Activated CD8-positive, alpha-beta memory T cell treated with anti-CD3 and anti-CD28 coated beads for 4 hours (primary cell): Measurements from ENCODE around the gene TRIOBP.
"Not testable (repeated sequence)": the region's sequence is repeated elsewhere in the genome, so short reads cannot be mapped to it uniquely, and the experiment has no call there.

Source experiments
- DNase-seq, 2 donors: peaks; one replicate each; pipeline ENCODE4 v3.0.0-alpha.2; 2020; ENCODE audit warnings: low read depth in 2 of 2

TRIOBP gene

GRCh38 chr22:37775785-37776638 is 79.2 kb downstream of the TRIOBP start:
- no peak for DNase-seq

DNA sequence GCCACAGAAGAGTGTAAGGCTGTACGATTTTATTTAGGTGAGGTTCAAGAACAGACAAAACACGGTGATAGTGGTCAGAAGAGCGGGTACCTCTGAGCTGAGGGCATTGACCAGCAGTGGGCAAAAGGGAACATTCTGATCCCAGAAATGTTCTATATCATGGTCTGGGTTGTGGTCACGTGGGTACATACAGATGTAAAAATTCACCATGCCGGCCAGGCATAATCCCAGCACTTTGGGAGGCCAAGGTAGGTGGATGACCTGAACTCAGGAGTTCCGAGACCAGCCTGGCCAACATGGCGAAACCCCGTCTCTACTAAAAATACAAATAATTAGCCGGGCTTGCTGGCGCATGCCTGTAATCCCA is 79.8 kb downstream of the TRIOBP start:
- no peak for DNase-seq

DNA sequence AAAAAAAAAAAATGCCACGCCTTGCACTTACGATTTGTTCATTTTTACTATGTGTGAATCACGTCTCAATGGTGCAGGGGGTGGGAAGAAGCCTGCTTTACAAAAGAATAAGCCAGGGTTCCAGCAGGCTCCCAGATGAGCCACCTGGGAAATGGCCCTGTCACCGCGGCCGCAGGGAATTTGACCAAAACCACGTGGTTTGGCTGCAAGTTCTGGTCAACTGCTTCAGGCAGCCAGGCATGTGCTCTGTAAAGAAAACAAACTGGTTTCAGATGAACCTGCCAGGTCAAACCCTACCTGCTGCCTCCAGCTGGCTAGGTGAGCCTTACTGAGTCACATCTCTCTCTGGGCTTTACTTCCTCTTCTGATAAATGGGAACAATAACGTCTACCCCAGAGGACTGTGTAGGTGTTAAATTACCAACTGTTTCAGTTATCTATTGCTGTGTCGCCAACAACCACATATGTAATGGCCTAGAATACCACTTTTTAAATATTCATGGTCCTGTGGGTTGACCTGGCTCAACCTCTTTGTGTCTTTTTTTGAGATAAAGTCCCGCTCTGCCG is 80.4 kb downstream of the TRIOBP start:
- no peak for DNase-seq

DNA sequence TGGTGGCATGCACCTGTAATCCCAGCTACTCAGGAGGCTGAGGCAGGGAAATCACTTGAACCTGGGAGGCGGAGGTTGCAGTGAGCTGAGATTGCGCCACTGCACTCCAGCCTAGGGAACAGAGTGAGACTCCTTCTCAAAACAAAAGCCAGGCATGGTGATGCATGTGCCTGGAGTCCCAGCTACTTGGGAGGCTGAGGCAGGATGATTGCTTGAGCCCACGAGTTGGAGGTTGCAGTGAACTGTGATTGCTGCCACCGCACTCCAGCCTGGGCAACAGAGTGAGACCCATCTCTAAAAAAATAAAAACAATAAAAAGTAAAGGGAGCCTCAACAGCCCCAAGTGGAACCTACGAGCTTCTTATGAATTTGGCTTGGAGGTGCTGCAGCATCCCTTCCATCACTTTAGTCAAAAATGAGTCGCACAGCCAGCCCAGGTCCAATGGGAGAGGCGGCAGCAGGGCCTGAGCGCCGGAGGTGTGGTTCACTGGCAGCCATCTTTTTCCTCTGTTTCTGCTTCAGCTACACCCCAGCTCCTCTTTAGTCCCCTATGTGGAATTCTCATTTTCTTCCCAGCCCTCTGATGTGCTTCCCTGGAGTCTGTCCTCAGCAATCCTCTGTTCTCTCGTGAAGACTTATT is 81.6 kb downstream of the TRIOBP start:
- DNase-seq, result no peak

DNA sequence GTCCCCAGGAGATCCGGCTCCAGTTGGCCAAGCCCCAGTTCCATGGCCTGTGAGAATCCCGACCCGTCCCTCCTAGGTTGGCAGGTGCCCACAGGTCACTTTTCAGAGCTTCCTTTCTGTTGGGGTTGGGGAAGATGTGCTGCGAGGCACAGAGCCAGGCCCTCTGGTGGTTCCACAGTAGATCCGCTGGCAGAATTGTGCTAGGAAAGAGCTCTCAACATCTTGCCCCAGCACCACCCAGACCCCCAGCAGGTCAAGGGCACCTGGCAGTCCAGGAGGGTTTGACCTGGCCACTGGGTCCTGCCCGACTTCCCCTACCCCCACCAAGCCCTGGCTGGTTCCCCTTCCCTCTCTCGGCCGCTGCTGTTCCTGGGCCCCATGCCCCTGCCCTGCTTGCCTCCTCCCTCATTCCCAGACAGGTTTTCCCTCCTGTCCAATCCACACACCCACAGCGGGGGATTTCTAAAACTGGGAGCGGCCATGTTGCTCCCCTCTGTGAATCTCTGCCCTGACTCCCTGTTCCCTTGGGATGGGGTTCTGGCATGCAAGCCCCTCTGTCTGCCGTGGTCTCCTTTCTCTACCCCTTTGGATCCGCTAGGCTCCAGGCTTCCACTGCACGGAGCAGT is 84.7 kb downstream of the TRIOBP start:
- DNase-seq, result no peak

DNA sequence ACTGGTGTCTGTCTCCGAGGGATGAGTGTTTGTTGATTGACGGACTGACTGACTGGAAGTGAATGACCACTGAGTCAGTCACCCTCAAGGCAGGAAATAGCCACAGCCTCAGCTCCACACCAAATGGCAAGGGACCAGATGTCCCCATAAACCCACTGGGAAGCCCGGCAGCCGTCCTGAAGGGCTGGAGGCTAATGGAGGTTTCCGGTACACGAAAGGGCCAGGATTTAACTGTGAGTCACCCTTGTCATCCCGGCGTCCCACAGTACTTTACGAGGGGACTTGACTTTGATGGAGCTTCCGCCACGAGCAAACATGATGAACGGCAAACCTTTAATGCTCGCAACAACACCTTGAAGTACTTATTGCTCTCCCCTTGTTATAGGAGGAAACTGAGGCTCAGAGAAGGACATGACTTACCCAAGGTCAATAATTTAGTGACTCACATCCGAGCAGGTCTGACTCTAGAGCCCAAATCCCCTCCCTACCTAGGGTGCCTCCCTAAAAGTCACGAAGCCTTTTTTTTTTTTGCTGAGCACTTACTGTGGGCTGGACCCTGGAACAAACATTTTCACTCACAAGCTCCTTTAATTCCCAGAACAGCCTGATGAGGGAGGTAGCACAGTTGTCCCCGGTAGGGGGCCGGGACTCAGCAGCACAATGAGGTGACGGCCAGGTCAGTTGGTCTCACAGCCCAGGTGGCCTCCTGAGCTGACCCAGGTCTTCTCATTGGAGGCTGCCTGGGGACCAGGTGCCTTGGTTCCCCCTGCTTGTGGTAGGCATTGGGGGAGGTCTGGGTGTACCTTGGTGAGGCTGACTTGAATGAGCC is 85.7 kb downstream of the TRIOBP start:
- no peak for DNase-seq

DNA sequence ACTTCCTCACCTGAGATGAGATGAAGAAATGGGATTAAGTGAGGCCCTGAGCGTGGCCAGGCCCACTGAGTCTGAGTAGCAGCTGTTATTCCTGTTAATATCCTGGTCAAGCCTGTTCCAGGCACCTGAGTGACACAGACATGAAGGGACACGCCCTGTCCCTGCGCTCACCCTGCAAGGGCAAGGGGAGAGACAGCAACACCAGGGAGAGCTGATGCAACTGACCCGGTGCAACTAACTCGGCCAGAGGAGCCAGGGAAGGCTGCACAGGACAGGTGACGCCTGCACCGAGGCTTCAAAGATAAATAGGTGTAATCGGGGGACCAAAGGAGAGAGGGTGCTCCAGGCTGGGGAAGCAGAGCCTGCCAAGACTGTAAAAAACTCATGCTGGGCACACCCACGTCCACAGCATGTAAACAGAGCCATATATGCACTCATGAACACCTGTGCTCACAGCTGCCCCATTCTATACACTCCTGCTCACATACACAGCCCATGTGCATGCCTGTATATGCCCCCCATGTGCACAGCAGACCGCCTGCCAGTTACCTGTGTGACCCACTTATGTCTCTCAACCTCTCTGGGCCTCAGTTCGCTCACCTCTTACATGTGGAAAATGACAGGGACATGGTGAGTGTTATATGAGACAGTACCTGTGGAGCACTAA is 88.1 kb downstream of the TRIOBP start:
- DNase-seq, result no peak

- no peak for DNase-seq
Measured at GRCh38 chr22:37790234-37790633, 93.4 kb downstream of the TRIOBP start.

DNA sequence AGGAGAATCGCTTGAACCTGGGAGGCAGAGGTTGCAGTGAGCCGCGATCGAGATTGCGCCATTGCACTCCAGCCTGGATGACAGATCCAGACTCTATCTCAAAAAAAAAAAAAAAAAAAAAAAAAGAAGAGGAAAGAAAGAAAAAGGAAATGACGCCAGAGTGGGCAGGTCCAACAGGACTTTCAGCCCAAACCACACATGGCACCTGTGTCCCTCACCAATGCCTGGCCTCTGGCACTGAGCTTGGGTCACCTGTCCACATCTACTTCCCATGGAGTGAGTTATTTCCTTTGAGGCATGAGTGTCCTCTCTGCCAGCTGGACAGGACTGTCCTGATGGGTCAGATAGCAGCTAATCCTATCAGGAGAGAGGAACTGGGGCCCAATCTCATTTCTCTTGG is 95.6 kb downstream of the TRIOBP start:
- DNase-seq, result no peak

DNA sequence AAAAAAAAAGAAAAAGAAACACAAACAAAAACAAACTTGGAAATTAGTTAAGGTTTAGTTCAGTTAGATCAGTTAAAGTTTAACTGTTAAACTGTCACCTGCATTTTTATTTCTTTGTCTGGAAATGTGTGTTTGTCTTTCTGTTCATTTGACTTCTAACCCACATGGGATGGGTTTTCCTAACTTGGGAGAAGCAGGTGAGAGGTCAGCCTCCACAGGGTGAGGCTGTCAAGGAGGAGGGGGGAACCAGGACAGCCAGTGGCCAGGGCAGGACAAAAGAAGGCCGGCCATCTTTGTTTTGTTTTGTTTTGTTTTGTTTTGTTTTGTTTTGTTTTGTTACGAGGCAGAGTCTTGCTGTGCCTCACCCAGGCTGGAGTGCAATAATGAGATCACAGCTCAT is 97.5 kb downstream of the TRIOBP start:
- no peak for DNase-seq

DNA sequence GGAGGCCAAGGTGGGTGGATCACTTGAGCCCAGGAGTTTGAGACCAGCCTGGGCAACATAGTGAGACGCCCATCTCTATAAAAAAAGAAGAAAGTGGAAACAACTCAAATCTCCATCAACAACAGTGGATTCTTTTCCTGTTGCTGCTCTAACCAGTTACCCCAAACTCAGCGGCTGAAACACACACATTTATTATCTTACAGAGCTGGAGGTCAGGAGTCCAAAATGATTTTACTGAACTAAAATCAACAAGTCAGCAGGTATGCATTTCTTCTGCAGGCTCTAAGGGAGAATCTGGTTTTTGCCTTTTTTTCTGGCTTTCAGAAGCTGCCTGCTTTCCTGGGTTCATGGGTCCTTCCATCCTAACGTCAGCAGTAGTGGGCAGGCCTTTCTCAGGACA is 99.2 kb downstream of the TRIOBP start:
- DNase-seq, result no peak

DNA sequence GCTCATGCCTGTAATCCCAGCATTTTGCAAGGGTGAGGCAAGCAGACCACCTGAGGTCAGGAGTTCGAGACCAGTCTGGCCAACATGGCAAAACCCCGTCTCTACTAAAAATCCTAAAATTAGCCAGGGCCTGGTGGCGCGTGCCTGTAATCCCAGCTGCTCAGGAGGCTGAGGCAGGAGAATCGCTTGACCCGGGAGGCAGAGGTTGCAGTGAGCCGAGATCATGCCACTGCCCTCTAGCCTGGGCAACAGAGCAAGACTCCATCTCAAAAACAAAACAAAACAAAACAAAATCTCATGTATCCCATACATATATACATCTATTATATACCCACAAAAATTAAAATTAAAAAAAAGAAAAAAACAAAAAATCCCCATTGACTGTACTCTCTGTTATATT is 100.4 kb downstream of the TRIOBP start:
- not testable (repeated sequence) for DNase-seq

DNA sequence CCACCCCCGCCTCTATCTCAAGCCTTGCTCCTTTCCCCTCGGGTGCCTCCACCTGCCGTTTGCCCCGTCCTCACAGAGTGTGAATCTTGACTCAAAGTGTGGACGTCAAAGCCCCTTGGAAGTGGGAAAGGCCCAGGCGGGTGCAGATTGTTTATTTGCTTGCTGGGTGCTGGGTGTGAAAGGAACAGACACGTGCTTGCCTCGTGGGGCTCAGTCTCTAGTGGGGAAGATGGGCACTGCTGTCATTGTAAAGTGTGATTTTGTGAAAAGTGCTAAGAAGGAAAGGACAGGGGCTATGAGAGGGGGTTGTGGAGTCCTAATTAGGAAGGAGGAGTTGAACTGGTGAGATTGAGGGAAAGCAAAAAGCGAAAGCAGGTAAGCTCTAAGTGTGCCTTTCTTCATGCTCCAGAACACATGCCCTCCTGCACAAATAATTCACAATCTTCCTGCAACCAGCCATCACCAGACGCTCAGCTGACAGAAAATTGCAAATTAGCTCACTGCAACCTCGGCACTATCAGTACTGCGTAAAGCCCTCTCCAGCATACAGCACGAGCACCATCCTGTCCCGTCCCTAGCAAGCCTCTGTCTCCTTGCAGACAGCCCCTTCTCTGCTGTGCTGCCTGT is 101.1 kb downstream of the TRIOBP start:
- no peak for DNase-seq

- DNase-seq, result not testable (repeated sequence)
Measured at GRCh38 chr22:37799979-37800378, 103.1 kb downstream of the TRIOBP start.

DNA sequence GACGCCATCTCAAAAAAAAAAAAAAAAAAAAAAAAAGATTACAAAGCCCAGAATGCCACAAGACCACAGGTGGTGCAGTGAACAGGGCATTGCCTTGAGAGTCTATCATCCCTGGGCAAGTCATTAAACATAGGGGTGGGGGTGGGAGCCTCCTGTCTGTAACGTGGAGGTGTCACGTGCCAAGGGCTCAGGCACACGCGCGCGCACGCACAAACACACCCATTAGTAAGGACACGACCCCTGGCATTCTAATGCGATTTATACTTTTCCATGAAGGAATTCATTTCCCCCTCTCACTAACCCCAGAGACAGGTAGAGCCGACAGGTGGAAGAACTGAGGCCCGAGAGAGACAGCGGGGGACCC is 105.1 kb downstream of the TRIOBP start:
- DNase-seq, result no peak

GRCh38 chr22:37802310-37803194 is 105.7 kb downstream of the TRIOBP start:
- DNase-seq, result no peak

DNA sequence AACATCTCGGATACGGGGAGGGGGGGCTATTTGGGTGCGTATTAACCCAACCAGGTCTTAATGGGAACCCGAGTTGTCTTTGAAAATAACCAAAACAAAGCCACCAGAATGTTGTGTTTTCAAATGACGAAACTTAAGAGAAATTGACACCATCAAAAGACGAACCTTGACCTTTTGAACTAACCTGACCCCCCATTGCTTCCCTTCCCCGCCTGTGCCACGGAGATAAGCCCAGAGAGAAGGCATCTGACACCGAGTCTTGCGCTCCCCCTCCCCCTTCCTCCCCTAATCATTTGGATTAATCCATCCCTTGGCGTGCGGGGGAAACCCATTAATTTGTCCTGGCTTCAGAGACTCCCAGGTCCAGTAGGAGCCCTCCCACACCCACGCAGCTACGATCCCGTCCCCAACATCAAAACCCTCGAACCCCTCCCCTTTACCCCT is 106.4 kb downstream of the TRIOBP start:
- no peak for DNase-seq

DNA sequence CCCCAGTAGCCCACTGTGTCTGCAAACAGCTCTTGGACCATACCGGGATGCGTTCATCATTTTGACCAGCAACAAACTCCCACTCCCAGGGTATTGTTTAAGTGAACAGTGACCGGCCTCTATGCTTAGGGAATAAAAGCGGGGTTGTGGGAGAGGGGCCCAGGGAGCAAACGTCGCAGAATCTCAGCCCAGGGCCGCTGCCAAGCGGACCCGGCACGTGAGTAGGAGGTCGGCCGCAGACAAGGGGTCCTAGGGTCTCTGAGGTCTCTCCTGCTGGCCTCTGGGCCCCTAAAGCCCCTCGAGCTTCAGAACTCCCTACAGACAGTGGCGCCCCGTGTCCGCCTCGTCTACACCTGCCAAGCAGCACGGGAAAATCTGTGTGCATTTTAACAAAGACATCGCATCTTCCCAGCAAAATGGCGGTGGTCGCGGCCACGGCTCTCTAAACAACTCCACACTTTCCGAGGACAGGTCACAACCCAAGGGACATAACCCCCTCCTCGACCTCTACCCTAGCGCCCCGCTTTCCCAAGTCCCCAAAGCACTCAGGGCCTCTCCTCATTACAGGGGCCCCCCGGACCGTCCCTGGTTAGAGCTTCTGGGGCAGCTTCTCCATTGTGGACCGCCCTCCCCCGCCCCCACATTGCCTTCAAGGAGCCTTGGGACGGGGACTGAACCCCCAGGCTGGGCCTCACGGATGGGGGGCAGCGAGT is 106.9 kb downstream of the TRIOBP start:
- no peak for DNase-seq

- DNase-seq, result no peak
Measured at GRCh38 chr22:37804352-37804880, 107.6 kb downstream of the TRIOBP start.
